Endothelial cell (in vitro differentiated cells): ENCODE results near the gene TRAPPC8. TPM values are rescaled to one million over a fixed set of nuclear protein-coding genes. Genes with fewer than 3 reads are reported as not detected.

Source experiments
- DNase-seq: peaks from one replicate; pipeline ENCODE4 v3.0.0; 2021; ENCODE audit warnings: low spot score
- H3K27ac Mint-ChIP-seq: one replicate; pipeline ENCODE4 v1.8.0; 2021; ENCODE audit warnings: mixed read lengths, inconsistent platforms; ENCODE audit not compliant: unreplicated experiment
- H3K27me3 Mint-ChIP-seq: one replicate; pipeline ENCODE4 v1.8.0; 2021; ENCODE audit warnings: mild to moderate bottlenecking, moderate library complexity, mixed read lengths, inconsistent platforms; ENCODE audit not compliant: unreplicated experiment
- H3K36me3 Mint-ChIP-seq: one replicate; pipeline ENCODE4 v1.8.0; 2021; ENCODE audit warnings: mild to moderate bottlenecking, low read depth, mixed read lengths, inconsistent platforms; ENCODE audit not compliant: unreplicated experiment
- H3K4me1 Mint-ChIP-seq: one replicate; pipeline ENCODE4 v1.8.0; 2021; ENCODE audit warnings: mild to moderate bottlenecking, mixed read lengths, inconsistent platforms; ENCODE audit not compliant: unreplicated experiment
- H3K4me3 Mint-ChIP-seq: one replicate; pipeline ENCODE4 v1.8.0; 2021; ENCODE audit warnings: mild to moderate bottlenecking, mixed read lengths, inconsistent platforms; ENCODE audit not compliant: unreplicated experiment
- H3K9me3 Mint-ChIP-seq: one replicate; pipeline ENCODE4 v1.8.0; 2021; ENCODE audit warnings: mixed read lengths, inconsistent platforms; ENCODE audit not compliant: unreplicated experiment
- CTCF ChIP-seq: fragments of 200-600 bp; sonication (generic); IDR thresholded peaks from one replicate; pipeline ENCODE4 v1.5.0; 2021; ENCODE audit warnings: antibody characterized with exemption; ENCODE audit not compliant: unreplicated experiment
- total RNA-seq: library from RNA; stranded (reverse); fragmentation: NEBNext Ultra II Directional; extraction: Animal tissue kit (Norgen Biotek cat#: 25700); gene quantifications from one replicate; pipeline ENCODE4 v1.2.1, GENCODE V29; 2021; ENCODE audit not compliant: unreplicated experiment

The TRAPPC8 gene
- total RNA-seq, 1 donor from 2014 or later: 40.7 TPM

- Mint-ChIP-seq H3K27me3 (no peaks in the 10 kb centered on the region), H3K27ac (no peak overlapping the region)
- no peak for TF ChIP-seq CTCF
Observed at GRCh38 chr18:31892936-31893335, 50.0 kb downstream of the TRAPPC8 start.

GRCh38 chr18:31891566-31891965 is 51.4 kb downstream of the TRAPPC8 start:
- H3K27me3 Mint-ChIP-seq: no peaks in the 10 kb centered on the region

More at GRCh38 chr18:31892936-31893335, 50.0 kb downstream of the TRAPPC8 start:
- Mint-ChIP-seq H3K4me1 (no peaks in the 10 kb centered on the region), H3K4me3 (no peak overlapping the region), H3K9me3 (no peaks in the 10 kb centered on the region), H3K36me3 (peaks cover 6% of the 10 kb centered on the region)
- DNase-seq: no peak

GRCh38 chr18:31884020-31884419 is 58.9 kb downstream of the TRAPPC8 start:
- no peak overlapping the region for H3K4me3 Mint-ChIP-seq
- no peak overlapping the region for H3K27ac Mint-ChIP-seq
- H3K4me1 Mint-ChIP-seq: peaks cover 3% of the 10 kb centered on the region
- no peaks in the 10 kb centered on the region for H3K27me3 Mint-ChIP-seq
- H3K36me3 Mint-ChIP-seq: peaks cover 61% of the 10 kb centered on the region
- no peak for DNase-seq
- TF ChIP-seq CTCF: no peak
- H3K9me3 Mint-ChIP-seq: no peaks in the 10 kb centered on the region

More at GRCh38 chr18:31891566-31891965, 51.4 kb downstream of the TRAPPC8 start:
- TF ChIP-seq CTCF: no peak
- no peak for DNase-seq
- Mint-ChIP-seq H3K36me3 (peaks cover 17% of the 10 kb centered on the region), H3K27ac (no peak overlapping the region), H3K4me1 (no peaks in the 10 kb centered on the region), H3K4me3 (no peak overlapping the region), H3K9me3 (no peaks in the 10 kb centered on the region)

- no peak overlapping the region for H3K27ac Mint-ChIP-seq
- no peaks in the 10 kb centered on the region for H3K9me3 Mint-ChIP-seq
- H3K4me3 Mint-ChIP-seq: peak overlapping the region; percentile 21
- H3K27me3 Mint-ChIP-seq: no peaks in the 10 kb centered on the region
- H3K4me1 Mint-ChIP-seq: peaks cover 3% of the 10 kb centered on the region
- H3K36me3 Mint-ChIP-seq: peaks cover 57% of the 10 kb centered on the region
- TF ChIP-seq CTCF: no peak
- DNase-seq: no peak
Observed at GRCh38 chr18:31880186-31880898, 62.6 kb downstream of the TRAPPC8 start.

- Mint-ChIP-seq H3K36me3 (peaks cover 45% of the 10 kb centered on the region), H3K9me3 (no peaks in the 10 kb centered on the region), H3K27ac (peak overlapping the region; percentile 27), H3K4me3 (no peak overlapping the region), H3K27me3 (no peaks in the 10 kb centered on the region), H3K4me1 (peaks cover 3% of the 10 kb centered on the region)
- DNase-seq: no peak
- no peak for TF ChIP-seq CTCF
Observed at GRCh38 chr18:31878358-31878757, 64.6 kb downstream of the TRAPPC8 start.
